ENCODE data around the gene ANG. TPM values are rescaled to one million over a fixed set of nuclear protein-coding genes. Genes with fewer than 3 reads are reported as not detected.

ANG gene
- total and polyA plus RNA-seq, 9 of the 15 experiments (the other 6 are each of a cell fraction or from before 2014, with no cell fraction given), result 0.21 to 0.73 (median 0.34) TPM; not detected in 4

DNA sequence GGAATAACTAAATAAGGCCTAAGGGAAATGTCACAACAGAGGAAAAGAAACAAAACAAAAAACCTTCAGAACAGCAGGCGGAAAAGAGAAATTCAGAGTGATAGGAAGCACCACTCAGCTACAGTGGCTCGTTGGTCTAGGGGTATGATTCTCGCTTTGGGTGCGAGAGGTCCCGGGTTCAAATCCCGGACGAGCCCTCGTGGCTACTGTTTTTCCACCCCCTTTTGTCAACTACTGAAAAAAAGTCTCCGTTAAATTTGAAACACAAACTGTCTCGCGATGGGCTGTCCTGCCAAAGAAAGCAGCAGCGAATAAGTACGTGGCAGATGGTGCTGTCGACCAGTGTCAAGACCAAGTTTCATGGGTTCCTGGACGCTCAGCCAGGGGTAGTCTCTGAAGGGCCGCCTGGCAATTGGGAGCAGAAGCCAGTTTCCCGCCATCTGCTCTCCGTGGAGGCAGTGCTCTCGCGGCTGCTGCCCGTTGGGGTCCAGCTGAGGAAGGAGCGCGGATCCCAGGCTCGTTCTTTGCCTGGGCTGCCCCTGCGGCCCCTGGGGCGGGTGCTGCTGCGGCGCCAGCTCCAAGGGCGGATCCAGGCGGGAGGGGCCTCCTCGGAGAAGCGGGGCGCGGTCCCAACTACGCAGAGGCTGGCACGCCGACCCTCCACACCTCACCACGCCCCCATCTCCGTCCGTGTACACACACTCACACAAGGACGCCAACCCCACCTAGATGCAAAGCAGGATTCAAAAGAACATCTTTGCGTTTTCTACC lies 4.5 kb upstream of the ANG start, which contains the start of gene RNASE4 (continued):
- TF ChIP-seq E2F8 (IDR thresholded peaks at IDR 0.05; ENCODE audit: low read depth, partially characterized antibody) (peak; percentile 82), ATF3 (IDR thresholded peaks at IDR 0.05) (no peak), ATF3 (CRISPR knock-in tag; conservative IDR thresholded peaks at IDR 0.05) (no peak), MAFF (IDR thresholded peaks at IDR 0.05; ENCODE audit: low read length) (no peak), SREBF2 (CRISPR knock-in tag; IDR thresholded peaks at IDR 0.05) (no peak), ZNF384 (IDR thresholded peaks at IDR 0.05; ENCODE audit: low read depth, low read length) (0 out of 2 replicates have a peak, but pooled peaks have one; percentile 31), ZBTB8A (IDR thresholded peaks at IDR 0.05; ENCODE audit: partially characterized antibody) (peak; percentile 83), CBX1 (IDR thresholded peaks at IDR 0.05; ENCODE audit: low read depth) (no peak), SMARCA5 (IDR thresholded peaks at IDR 0.05) (peak; percentile 21; the same call in 1 of the 2 replicates), POLR2G (IDR thresholded peaks at IDR 0.05; ENCODE audit: low read depth, low read length) (peak; percentile 63), MTF1 (CRISPR knock-in tag; IDR thresholded peaks at IDR 0.05; ENCODE audit: borderline replicate concordance) (no peak), MXI1 (IDR thresholded peaks at IDR 0.05; ENCODE audit: low read depth, low read length) (no peak), BCLAF1 (IDR thresholded peaks at IDR 0.05; ENCODE audit: borderline replicate concordance in 1 of 2, control insufficient read depth in 1 of 2, low read depth in 2 of 2, low read length in 1 of 2) (no peak), EP300 (IDR thresholded peaks at IDR 0.05; ENCODE audit: low read length) (peak; percentile 41; the same call in 1 of the 2 replicates), XRCC5 (IDR thresholded peaks at IDR 0.05; ENCODE audit: low read depth, low read length) (0 out of 2 replicates have a peak, but pooled peaks have one; percentile 34), RFX5 (IDR thresholded peaks at IDR 0.05; ENCODE audit: low read depth, low read length) (peak; percentile 19; the same call in 1 of the 2 replicates), HDAC1 (IDR thresholded peaks at IDR 0.05) (peak; percentile 9 to 73; a peak in 2 of 4 replicates), RFX7 (CRISPR knock-in tag; IDR thresholded peaks at IDR 0.05) (no peak)
- TF ChIP-seq, protein P1, sequence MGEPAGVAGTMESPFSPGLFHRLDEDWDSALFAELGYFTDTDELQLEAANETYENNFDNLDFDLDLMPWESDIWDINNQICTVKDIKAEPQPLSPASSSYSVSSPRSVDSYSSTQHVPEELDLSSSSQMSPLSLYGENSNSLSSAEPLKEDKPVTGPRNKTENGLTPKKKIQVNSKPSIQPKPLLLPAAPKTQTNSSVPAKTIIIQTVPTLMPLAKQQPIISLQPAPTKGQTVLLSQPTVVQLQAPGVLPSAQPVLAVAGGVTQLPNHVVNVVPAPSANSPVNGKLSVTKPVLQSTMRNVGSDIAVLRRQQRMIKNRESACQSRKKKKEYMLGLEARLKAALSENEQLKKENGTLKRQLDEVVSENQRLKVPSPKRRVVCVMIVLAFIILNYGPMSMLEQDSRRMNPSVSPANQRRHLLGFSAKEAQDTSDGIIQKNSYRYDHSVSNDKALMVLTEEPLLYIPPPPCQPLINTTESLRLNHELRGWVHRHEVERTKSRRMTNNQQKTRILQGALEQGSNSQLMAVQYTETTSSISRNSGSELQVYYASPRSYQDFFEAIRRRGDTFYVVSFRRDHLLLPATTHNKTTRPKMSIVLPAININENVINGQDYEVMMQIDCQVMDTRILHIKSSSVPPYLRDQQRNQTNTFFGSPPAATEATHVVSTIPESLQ (CRISPR knock-in tag; IDR thresholded peaks at IDR 0.05), result 0 out of 2 replicates have a peak, but pooled peaks have one; percentile 19
